HEK293 (cell line): ENCODE results near the gene PMM1.
"Not testable (repeated sequence)": the region's sequence is repeated elsewhere in the genome, so short reads cannot be mapped to it uniquely, and the experiment has no call there.

Experiments
- CTCF ChIA-PET: fragments of 350-600 bp; formaldehyde crosslinking; extraction: SDS; loops from one replicate; lab custom pipeline; 2021; ENCODE audit warnings: antibody characterized with exemption; lab: Yijun Ruan, JAX
- POLR2A ChIA-PET: fragments of 300-600 bp; formaldehyde crosslinking; extraction: SDS; loops from one replicate; lab custom pipeline; 2020; ENCODE audit warnings: antibody characterized with exemption, inconsistent platforms; lab: Yijun Ruan, JAX
- H3K27ac ChIP-seq: fragments of 200-500 bp; sonication (Bioruptor generic); 2 replicates; pipeline ENCODE4 v1.5.1; 2014; ENCODE audit warnings: low read depth, low read length, control low read depth, inconsistent platforms; ENCODE audit errors: extremely low read depth
- H3K36me3 ChIP-seq, 2 experiments: fragments of 200-500 bp in 1 of 2; sonication (Bioruptor generic) in 1 of 2; 1 replicate in 1 of 2; 2 replicates in 1 of 2; pipeline ENCODE4 v1.5.1; 2014 to 2017; ENCODE audit warnings: inconsistent platforms in 2 of 2, low read length in 2 of 2; ENCODE audit not compliant: control insufficient read depth in 2 of 2, insufficient read depth in 1 of 2
- H3K4me1 ChIP-seq: fragments of 200-500 bp; sonication (Bioruptor generic); 2 replicates; pipeline ENCODE4 v1.5.1; 2014; ENCODE audit warnings: mild to moderate bottlenecking, low read length, inconsistent platforms; ENCODE audit not compliant: control insufficient read depth, insufficient read depth
- H3K4me3 ChIP-seq: 2 replicates; pipeline ENCODE4 v1.5.1; 2011; ENCODE audit warnings: low read depth, mild to moderate bottlenecking, control low read depth, low read length, moderate library complexity
- H3K9me3 ChIP-seq: fragments of 200-500 bp; sonication (Bioruptor generic); 2 replicates; pipeline ENCODE4 v1.5.1; 2014; ENCODE audit warnings: low read depth, low read length, inconsistent platforms; ENCODE audit not compliant: control insufficient read depth, insufficient read depth
- CTCF ChIP-seq: fragments of 450-650 bp; formaldehyde crosslinking; IDR thresholded peaks from 2 replicates; pipeline ENCODE4 v1.5.1; 2016; ENCODE audit warnings: missing biosample characterization, missing genetic modification characterization
- INSM2 ChIP-seq: fragments of 450-650 bp; formaldehyde crosslinking; IDR thresholded peaks from 2 replicates; pipeline ENCODE4 v1.5.1; 2016; ENCODE audit warnings: missing biosample characterization, missing genetic modification characterization
- KLF17 ChIP-seq: fragments of 450-650 bp; formaldehyde crosslinking; IDR thresholded peaks from 2 replicates; pipeline ENCODE4 v1.5.1; 2016; ENCODE audit warnings: missing biosample characterization, missing genetic modification characterization
- KLF8 ChIP-seq: fragments of 450-650 bp; formaldehyde crosslinking; IDR thresholded peaks from 2 replicates; pipeline ENCODE4 v1.5.1; 2016; ENCODE audit warnings: missing biosample characterization, missing genetic modification characterization
- PBX3 ChIP-seq: sonication (generic); formaldehyde crosslinking; IDR thresholded peaks from 2 replicates; pipeline ENCODE4 v1.8.1; 2022; ENCODE audit warnings: mild to moderate bottlenecking, moderate library complexity, missing genetic modification reagents
- SP3 ChIP-seq: fragments of 450-650 bp; formaldehyde crosslinking; IDR thresholded peaks from 2 replicates; pipeline ENCODE4 v1.5.1; 2016; ENCODE audit warnings: missing biosample characterization, missing genetic modification characterization
- YY2 ChIP-seq: fragments of 450-650 bp; formaldehyde crosslinking; IDR thresholded peaks from 2 replicates; pipeline ENCODE4 v1.5.1; 2016; ENCODE audit warnings: missing biosample characterization, missing genetic modification characterization
- ZNF112 ChIP-seq: fragments of 450-650 bp; formaldehyde crosslinking; IDR thresholded peaks from 2 replicates; pipeline ENCODE4 v1.5.0; 2017; ENCODE audit warnings: missing biosample characterization, missing genetic modification characterization
- ZNF114 ChIP-seq: fragments of 450-650 bp; formaldehyde crosslinking; IDR thresholded peaks from 2 replicates; pipeline ENCODE4 v1.5.0; 2017; ENCODE audit warnings: missing biosample characterization, missing genetic modification characterization
- ZNF23 ChIP-seq: fragments of 450-650 bp; formaldehyde crosslinking; IDR thresholded peaks from 2 replicates; pipeline ENCODE4 v1.5.1; 2016; ENCODE audit warnings: missing biosample characterization, missing genetic modification characterization, borderline replicate concordance
- ZNF433 ChIP-seq: fragments of 450-650 bp; formaldehyde crosslinking; IDR thresholded peaks from 2 replicates; pipeline ENCODE4 v1.5.1; 2016; ENCODE audit warnings: missing biosample characterization, missing genetic modification characterization, low read depth
- ZNF518A ChIP-seq: fragments of 450-650 bp; formaldehyde crosslinking; conservative IDR thresholded peaks from 2 replicates; pipeline ENCODE4 v1.5.1; 2016; ENCODE audit warnings: low read depth, missing biosample characterization, missing genetic modification characterization
- ZNF561 ChIP-seq: fragments of 450-650 bp; IDR thresholded peaks from 2 replicates; pipeline ENCODE4 v1.5.1; 2018; ENCODE audit warnings: missing biosample characterization, missing genetic modification characterization, borderline replicate concordance
- ZNF596 ChIP-seq: fragments of 450-650 bp; IDR thresholded peaks from 2 replicates; pipeline ENCODE4 v1.5.0; 2018; ENCODE audit warnings: missing biosample characterization, mild to moderate bottlenecking, missing genetic modification characterization, moderate library complexity
- ZNF658 ChIP-seq: fragments of 450-650 bp; formaldehyde crosslinking; IDR thresholded peaks from 2 replicates; pipeline ENCODE4; 2016; ENCODE audit warnings: missing biosample characterization, missing genetic modification characterization
- ZNF768 ChIP-seq: fragments of 450-650 bp; formaldehyde crosslinking; IDR thresholded peaks from 2 replicates; pipeline ENCODE4 v1.5.1; 2018; ENCODE audit warnings: missing biosample characterization, mild to moderate bottlenecking, missing genetic modification characterization

PMM1 gene

GRCh38 chr22:41596776-41597634 lies 7.4 kb upstream of the PMM1 start (continued):
- TF ChIP-seq ZNF518A (tag by site-specific recombination) (no peak), CTCF (tag by site-specific recombination) (peak; percentile 90), KLF17 (tag by site-specific recombination) (no peak), SP3 (no peak), ZNF114 (tag by site-specific recombination) (no peak), ZNF112 (no peak), ZNF658 (no peak), ZNF23 (no peak), ZNF596 (tag by site-specific recombination) (no peak), YY2 (tag by site-specific recombination) (no peak), ZNF433 (no peak), KLF8 (tag by site-specific recombination) (no peak), PBX3 (CRISPR knock-in tag) (peak; percentile 78; the same call in 1 of the 2 replicates)

GRCh38 chr22:41595703-41596102 lies 6.1 kb upstream of the PMM1 start:
- CTCF ChIA-PET, result interaction anchor here (0.9 to 1.7 kb wide), 2 partner anchors 13 to 55 kb away, joined by 5 to 6 read pairs; no protein-coding TSS in a partner anchor
- TF ChIP-seq ZNF768 (tag by site-specific recombination) (peak; percentile 81; the same call in 1 of the 2 replicates), INSM2 (no peak), ZNF561 (no peak)
- no peak overlapping the region for H3K4me3 ChIP-seq
- no peak overlapping the region for H3K27ac ChIP-seq
- no peaks in the 10 kb centered on the region for H3K9me3 ChIP-seq
- H3K36me3 ChIP-seq, result peaks cover 0 to 23% of the 10 kb centered on the region in 2 experiments; a peak in 2 of 3 replicates
- no peaks in the 10 kb centered on the region; the same call in 1 of the 2 replicates for H3K4me1 ChIP-seq
- POLR2A ChIA-PET, result no interaction called here

GRCh38 chr22:41593336-41593960 lies 3.8 kb upstream of the PMM1 start:
- H3K4me3 ChIP-seq, CTCF ChIA-PET, H3K9me3 ChIP-seq, H3K4me1 ChIP-seq, H3K27ac ChIP-seq: not testable (repeated sequence)
- H3K36me3 ChIP-seq, result peaks cover 0 to 10% of the 10 kb centered on the region in 2 experiments; a peak in 2 of 3 replicates
- POLR2A ChIA-PET, result interaction anchor here (0.6 to 1.5 kb wide), 2 partner anchors 24 to 237 kb away, joined by 3 to 6 read pairs; no protein-coding TSS in a partner anchor
